ENCODE results near the gene PRKN. TPM values are rescaled to one million over a fixed set of nuclear protein-coding genes. Genes with fewer than 3 reads are reported as not detected.

Gene PRKN
- total RNA-seq, 1 experiment from 2014 or later = 2.0 TPM

- Histone ChIP-seq H3K23me2 (ENCODE audit: insufficient read length, low read depth, low read length, poor library complexity, severe bottlenecking) (no peaks in the 10 kb centered on the region), H2AFZ (ENCODE audit: low read length) (no peak overlapping the region), H2AK5ac (ENCODE audit: insufficient read length, low read length) (no peak overlapping the region), H3T11ph (ENCODE audit: low read length) (no peak overlapping the region), H4K8ac (replicated peaks; ENCODE audit: insufficient read length, low read depth, low read length) (no peak overlapping the region), H2BK120ac (ENCODE audit: low read depth, low read length, poor library complexity, severe bottlenecking) (no peak overlapping the region), H3K27me3 (ENCODE audit: insufficient read depth, low read length) (no peaks in the 10 kb centered on the region), H3K23ac (ENCODE audit: insufficient read length, low read depth, low read length) (no peak overlapping the region), H2BK20ac (ENCODE audit: low read depth, low read length, poor library complexity, severe bottlenecking) (no peak overlapping the region), H3K79me2 (ENCODE audit: insufficient read depth, low read length) (no peaks in the 10 kb centered on the region), H2BK15ac (ENCODE audit: low read depth, low read length) (no peak overlapping the region), H2BK5ac (ENCODE audit: insufficient read length, low read length) (no peak overlapping the region), H4K20me1 (ENCODE audit: control insufficient read depth, insufficient read depth, insufficient read length) (no peaks in the 10 kb centered on the region), H4K5ac (ENCODE audit: insufficient read length, low read depth, low read length) (no peak overlapping the region), H3K56ac (ENCODE audit: insufficient read length, low read depth, low read length) (no peak overlapping the region), H3K9me3 (ENCODE audit: control insufficient read depth, low read depth, low read length) (no peaks in the 10 kb centered on the region), H4K91ac (ENCODE audit: insufficient read length, low read depth, low read length) (no peak overlapping the region), H3K4ac (ENCODE audit: low read depth, low read length) (no peak overlapping the region), H3K79me1 (ENCODE audit: insufficient read depth, low read depth, low read length, poor library complexity, severe bottlenecking) (no peaks in the 10 kb centered on the region), H3K27ac (ENCODE audit: insufficient read length, low read depth, low read length) (no peak overlapping the region), H3K18ac (ENCODE audit: insufficient read length, low read depth, low read length) (no peak overlapping the region), H3K4me1 (ENCODE audit: insufficient read depth, low read length) (no peaks in the 10 kb centered on the region), H3K4me2 (ENCODE audit: insufficient read depth, insufficient read length, low read length) (no peak overlapping the region), H3K9ac (ENCODE audit: extremely low read depth, insufficient read length, low read length) (no peak overlapping the region), H3K14ac (ENCODE audit: insufficient read depth, low read length) (no peak overlapping the region), H2BK12ac (ENCODE audit: insufficient read length, low read depth, low read length) (no peak overlapping the region)
- TF ChIP-seq, protein P1, sequence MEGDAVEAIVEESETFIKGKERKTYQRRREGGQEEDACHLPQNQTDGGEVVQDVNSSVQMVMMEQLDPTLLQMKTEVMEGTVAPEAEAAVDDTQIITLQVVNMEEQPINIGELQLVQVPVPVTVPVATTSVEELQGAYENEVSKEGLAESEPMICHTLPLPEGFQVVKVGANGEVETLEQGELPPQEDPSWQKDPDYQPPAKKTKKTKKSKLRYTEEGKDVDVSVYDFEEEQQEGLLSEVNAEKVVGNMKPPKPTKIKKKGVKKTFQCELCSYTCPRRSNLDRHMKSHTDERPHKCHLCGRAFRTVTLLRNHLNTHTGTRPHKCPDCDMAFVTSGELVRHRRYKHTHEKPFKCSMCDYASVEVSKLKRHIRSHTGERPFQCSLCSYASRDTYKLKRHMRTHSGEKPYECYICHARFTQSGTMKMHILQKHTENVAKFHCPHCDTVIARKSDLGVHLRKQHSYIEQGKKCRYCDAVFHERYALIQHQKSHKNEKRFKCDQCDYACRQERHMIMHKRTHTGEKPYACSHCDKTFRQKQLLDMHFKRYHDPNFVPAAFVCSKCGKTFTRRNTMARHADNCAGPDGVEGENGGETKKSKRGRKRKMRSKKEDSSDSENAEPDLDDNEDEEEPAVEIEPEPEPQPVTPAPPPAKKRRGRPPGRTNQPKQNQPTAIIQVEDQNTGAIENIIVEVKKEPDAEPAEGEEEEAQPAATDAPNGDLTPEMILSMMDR (conservative IDR thresholded peaks at IDR 0.05) = no peak
- Mint-ChIP-seq H3K36me3 (ENCODE audit: insufficient read depth in 1 of 3, low read depth in 3 of 3) (peaks cover 0 to 6% (median 0%) of the 10 kb centered on the region in 3 experiments; a peak in 1 of 7 replicates), H3K4me3 (no peak overlapping the region), H3K27me3 (ENCODE audit: low read depth) (peaks cover 3% of the 10 kb centered on the region), H3K27ac (no peak overlapping the region), H3K9me3 (peaks cover 10 to 11% of the 10 kb centered on the region in 2 experiments), H3K4me1 (no peaks in the 10 kb centered on the region)
- no CpG with 5 or more reads among the region's 6 CpGs for WGBS (ENCODE audit: extremely low coverage, insufficient read length, low lambda C conversion rate)
- no peak for DNase-seq
Observed at GRCh38 chr6:161396539-161396938, 1331.0 kb downstream of the PRKN start.
